SKM-1 treated with dmso at 0.1 percent for 144 hours (cell line): ENCODE data around the gene CHD1.

Experiments
- DNase-seq: peaks from one replicate; lab custom pipeline; 2025; ENCODE audit not compliant: unreplicated experiment; lab: John Stamatoyannopoulos, UW

Gene CHD1

DNA sequence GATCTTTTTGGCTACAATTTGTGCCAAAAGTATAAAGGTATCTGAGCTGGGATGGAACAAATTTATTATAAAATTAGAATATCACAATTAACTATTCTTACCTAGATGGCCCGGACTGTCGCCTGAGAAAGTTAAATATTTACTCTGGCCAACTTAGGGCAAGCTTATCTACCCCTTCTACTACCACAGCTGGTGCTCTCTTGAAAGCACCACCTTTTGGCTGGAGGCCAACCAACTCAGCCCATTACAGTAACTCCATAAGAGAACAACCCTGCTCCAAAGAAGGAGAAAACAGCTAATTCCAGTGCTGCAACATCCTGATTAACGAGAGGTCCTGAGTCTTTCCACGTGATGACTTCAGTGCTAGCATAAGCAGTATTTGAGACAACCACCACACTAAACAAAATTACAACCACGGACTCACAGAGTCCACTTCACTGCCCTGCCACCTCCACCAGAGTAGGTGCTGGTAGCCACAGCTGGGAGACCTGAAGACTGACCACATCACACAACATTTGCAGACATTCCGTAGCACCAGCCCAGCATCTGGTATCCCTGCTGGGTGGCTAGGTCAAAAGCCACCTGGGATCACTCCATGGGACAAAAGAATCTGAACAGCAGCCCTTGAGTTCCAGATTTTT, 112.1 kb downstream of the CHD1 start:
- DNase-seq, result no peak

DNA sequence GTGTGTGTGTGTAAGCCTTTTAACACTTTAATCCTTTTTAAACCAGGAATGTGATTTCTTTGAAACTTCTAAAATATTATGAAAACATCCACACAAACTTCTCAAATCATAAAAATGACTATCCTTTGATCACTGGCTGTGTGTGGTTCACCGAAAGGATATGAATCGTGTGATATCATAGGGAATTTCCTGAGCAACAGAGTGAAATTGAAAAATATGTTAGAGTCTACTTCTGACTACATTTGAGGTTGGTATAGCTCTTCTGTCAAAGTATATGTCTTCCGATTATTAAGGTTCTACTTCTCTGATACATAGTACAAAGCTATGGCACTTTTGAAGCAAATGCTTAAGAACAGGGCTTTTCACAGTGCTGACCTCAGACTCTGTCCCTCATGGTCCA, 115.1 kb downstream of the CHD1 start:
- no peak for DNase-seq

DNA sequence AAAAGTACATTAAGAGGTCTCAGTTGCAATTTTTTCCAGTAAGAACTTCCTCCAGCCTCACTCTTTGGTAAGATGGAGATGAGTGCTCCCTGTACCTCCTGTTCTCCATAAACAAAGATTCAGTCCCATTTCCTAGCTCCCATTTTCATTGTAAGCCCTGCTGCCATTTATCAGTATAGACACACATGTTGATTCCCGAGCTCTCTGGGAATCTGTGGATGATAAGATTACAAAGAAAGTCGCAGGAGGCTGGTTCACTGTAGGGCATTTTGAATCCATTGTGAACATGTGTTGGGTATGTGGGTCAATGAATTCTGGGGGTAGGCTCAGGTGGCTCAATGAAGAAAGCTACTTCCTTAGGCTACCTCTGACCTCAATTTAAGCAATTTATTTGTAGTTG, 118.6 kb downstream of the CHD1 start:
- no peak for DNase-seq

- no peak for DNase-seq
Observed at GRCh38 chr5:98807806-98808205, 121.0 kb downstream of the CHD1 start.

GRCh38 chr5:98805070-98805469, 123.7 kb downstream of the CHD1 start:
- no peak for DNase-seq

GRCh38 chr5:98804066-98804465, 124.7 kb downstream of the CHD1 start:
- no peak for DNase-seq
